GM08714 (cell line): ENCODE results near the gene CCDC171.
A peak's percentile ranks its signal among the peaks of the same experiment; 100 is the strongest.
"Not testable (repeated sequence)": the region's sequence is repeated elsewhere in the genome, so short reads cannot be mapped to it uniquely, and the experiment has no call there.

ENCODE experiments used
- H3K4me3 ChIP-seq: fragments of 200-500 bp; sonication (Bioruptor generic); 2 replicates; pipeline ENCODE4 v1.5.1; 2014; ENCODE audit warnings: mild to moderate bottlenecking, low read length, inconsistent platforms
- ZNF274 ChIP-seq: IDR thresholded peaks from 2 replicates; pipeline ENCODE4 v1.6.1; 2012; ENCODE audit warnings: mild to moderate bottlenecking, low read depth, low read length

Gene CCDC171

DNA sequence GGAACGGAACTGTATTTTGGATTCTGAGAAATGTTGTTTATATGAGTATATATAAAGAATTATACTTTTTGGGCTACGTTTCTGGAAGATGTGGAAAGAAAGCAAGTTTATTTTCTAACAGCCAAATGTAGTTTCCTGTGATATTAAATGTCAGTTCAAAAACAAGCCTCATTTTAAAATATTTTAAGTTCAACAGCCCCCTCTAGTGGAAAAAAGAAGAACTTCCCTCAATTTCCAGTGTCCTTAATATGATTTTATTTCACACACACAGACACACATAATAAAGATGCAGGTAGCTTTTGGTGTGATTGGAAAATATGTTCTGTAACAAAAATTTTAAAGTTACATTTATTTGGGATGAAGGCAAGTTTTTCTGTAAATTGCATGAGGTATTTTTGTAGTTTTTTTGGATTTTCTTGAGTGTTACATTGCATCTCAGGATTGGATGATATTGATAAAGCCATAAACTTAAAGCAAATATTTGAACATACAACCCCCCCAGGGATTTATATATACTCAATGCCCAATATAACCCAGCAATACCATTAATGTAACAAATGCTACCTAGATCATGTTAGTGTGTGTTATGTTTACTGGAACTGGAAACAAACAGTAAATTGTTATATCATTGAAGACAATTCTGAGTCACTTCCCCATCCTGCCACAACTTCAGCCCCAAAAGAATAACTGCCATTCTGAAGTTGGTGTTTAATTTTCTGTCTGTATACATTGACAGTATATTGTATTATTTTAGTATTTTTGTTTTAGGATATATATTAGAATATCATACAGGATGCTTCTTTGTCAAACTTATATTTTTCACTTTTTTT is 54.0 kb downstream of the CCDC171 start:
- H3K4me3 ChIP-seq, result no peak overlapping the region
- TF ChIP-seq ZNF274, result no peak

- TF ChIP-seq ZNF274, result no peak
Observed at GRCh38 chr9:15612962-15613361, 60.1 kb downstream of the CCDC171 start.

GRCh38 chr9:15617782-15618181 is 64.9 kb downstream of the CCDC171 start:
- H3K4me3 ChIP-seq, result no peak overlapping the region
- no peak for TF ChIP-seq ZNF274

More at GRCh38 chr9:15612962-15613361, 60.1 kb downstream of the CCDC171 start:
- H3K4me3 ChIP-seq, result no peak overlapping the region

DNA sequence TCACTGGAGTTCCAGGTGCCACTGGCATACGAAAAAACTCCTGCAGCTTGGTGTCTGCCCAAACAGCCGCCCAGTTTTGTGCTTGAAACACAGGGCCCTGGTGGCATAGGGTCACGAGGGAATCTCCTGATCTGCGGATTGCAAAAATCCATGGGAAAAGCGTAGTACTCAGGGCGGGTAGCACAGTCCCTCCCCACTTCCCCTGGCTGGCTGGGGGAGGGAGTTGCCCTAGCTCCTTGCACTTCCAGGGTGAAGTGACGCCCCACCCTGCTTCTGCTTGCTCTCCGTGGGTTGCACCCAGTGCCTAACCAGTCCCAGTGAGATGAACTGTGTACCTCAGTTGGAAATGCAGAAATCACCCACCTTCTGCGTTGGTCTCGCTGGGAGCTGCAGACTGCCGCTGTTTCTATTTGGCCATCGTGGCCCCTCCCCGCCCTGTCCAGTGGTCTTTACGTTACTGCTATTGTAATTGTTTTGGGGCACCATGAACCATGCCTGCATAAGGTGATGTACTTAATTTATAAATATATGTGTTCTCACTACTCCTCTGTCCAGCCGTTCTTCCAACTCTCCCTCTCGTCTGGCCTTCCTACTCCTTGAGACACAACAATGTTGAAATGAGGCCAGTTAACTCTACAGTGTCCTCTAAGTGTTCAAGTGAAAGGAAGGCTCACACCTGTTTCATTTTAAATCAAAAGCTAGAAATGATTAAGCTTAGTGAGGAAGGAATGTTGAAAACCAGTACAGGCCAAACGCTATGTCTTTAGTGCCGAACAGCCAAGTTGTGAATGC is 65.9 kb downstream of the CCDC171 start:
- H3K4me3 ChIP-seq, result no peak overlapping the region
- no peak for TF ChIP-seq ZNF274

GRCh38 chr9:15622318-15622971 is 69.6 kb downstream of the CCDC171 start:
- no peak overlapping the region for H3K4me3 ChIP-seq
- TF ChIP-seq ZNF274, result no peak

DNA sequence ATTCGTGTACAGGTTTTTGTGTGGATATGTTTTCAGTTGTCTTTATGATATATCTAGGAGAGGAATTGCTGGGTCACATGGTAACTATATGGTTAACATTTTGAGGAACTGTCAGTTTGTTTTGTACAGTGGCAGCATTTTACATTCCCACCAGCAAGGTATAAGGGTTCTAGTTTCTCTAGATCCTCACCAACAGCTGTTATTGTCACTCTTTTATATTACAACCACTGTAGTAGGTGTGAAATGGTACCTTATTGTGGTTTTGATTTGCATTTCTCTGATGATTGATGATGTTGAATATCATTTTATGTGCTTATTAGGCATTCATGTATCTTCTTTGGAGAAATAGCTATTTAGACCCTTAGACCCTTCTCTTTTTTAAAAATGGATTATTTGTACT is 82.9 kb downstream of the CCDC171 start:
- TF ChIP-seq ZNF274, result no peak
- no peak overlapping the region for H3K4me3 ChIP-seq

DNA sequence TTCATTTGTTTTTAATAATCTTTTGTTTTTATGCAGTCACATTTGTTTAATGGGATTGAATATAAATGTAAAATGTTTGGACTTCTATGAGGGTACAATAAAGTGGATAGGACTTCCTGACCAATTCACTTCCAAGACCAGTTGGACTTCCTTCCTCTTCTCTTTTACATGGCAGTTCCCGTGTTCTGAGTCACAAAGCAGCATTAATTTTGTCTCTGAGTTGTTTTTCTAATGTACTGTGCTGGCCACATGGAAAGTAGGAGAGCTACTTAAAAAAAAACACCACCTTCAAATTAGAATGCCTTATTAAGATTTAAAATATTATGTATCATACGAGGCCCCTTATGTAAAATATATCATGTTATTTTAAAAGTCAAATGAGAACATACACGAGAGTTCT is 87.3 kb downstream of the CCDC171 start:
- no peak for TF ChIP-seq ZNF274
- no peak overlapping the region for H3K4me3 ChIP-seq

DNA sequence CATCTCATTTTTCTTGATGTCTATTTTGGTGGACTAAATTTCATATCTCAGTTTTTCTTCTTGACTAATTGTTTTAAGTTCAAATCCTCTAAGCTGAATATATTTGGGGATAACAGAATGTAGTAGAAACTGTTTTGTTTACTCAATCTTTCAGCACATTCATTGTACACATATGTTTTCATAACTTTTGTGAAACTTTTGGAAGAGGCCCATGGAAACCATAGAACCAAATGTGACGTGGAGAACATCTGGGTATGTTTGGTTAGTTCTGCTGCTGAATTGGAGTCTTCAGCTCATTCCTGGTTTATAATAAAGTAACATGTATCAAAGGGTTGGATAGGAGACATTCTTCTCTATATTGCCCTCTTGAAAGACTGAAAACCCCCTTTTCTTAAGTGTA is 88.4 kb downstream of the CCDC171 start:
- no peak overlapping the region for H3K4me3 ChIP-seq
- no peak for TF ChIP-seq ZNF274

- no peak for TF ChIP-seq ZNF274
- no peak overlapping the region for H3K4me3 ChIP-seq
Observed at GRCh38 chr9:15642369-15642962, 89.6 kb downstream of the CCDC171 start.

DNA sequence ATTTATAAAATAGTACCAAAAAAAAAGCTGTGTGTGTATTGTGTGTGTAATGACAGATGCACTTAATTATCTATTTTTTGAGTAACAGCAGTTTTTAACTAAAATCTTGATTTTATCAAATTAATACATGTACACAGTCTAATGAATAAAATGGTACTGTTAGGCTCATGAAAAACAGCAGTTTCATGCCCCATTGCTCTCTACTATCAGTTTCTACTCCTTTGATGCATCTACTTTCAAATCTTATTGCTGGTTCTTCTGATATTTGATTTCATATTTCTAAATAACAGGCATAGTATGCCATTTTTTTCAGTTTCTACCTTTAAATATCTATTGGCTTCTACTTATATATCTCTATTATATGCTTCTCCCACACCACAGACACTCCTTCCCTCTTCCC is 117.4 kb downstream of the CCDC171 start:
- H3K4me3 ChIP-seq, result no peak overlapping the region; the same call in 1 of the 2 replicates
- TF ChIP-seq ZNF274, result no peak

DNA sequence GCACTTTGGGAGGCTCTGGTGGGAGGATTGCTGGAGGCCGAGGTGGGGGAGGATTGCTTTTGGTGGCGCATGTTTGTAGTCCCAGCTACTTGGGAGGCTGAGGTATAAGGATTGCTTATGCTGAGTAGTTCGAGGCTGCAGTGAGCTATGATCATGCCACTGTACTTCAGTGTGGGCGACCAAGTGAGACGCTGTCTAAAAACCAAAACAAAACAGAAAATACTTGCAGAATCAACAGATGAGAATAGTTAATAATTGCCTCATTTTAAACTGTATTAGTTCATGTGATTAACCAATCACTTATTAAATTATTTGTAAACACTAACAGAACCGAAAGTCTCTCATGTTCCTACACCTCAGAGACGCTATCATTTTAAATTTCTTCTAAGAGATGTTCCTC is 118.1 kb downstream of the CCDC171 start:
- H3K4me3 ChIP-seq, result peak overlapping the region; percentile 27; the same call in 1 of the 2 replicates
- TF ChIP-seq ZNF274, result no peak

- no peak for TF ChIP-seq ZNF274
- no peak overlapping the region for H3K4me3 ChIP-seq
Observed at GRCh38 chr9:15693701-15694100, 140.9 kb downstream of the CCDC171 start.

GRCh38 chr9:15696979-15697378 is 144.1 kb downstream of the CCDC171 start:
- no peak overlapping the region for H3K4me3 ChIP-seq
- TF ChIP-seq ZNF274, result no peak

DNA sequence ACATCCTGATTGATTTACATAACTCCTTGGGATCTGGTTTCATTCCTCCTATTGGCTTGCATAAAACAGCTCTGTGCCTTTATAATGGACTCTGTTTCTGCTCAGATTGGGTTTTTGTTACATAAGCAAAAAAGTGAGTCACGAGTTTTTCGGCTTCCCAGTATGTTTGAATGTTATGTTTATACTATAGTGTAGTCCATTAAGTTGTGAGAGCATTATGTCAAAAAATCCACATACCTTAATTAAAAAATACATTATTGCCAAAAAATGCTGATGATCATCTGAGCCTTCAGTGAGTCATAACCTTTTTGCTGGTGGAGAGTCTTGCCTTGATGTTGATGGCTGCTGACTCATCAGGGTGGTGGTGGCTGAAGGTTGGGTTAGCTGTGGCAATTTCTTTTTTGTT is 144.6 kb downstream of the CCDC171 start:
- TF ChIP-seq ZNF274, result no peak
- no peak overlapping the region for H3K4me3 ChIP-seq

GRCh38 chr9:15699876-15700559 is 147.2 kb downstream of the CCDC171 start:
- not testable (repeated sequence) for H3K4me3 ChIP-seq
